Activated T-helper 1 cell treated with anti-CD3 and anti-CD28 coated beads, Interleukin-12 subunit alpha, Interleukin-12 subunit beta, Interleukin-2, Interleukin-4 antibody, amounts not matched to agents 30 ng/mL and 10 ng/mL and 1 ng/mL, durations not matched to agents 14 hours and 24 hours and 36 hours (primary cell): ENCODE measurements around the gene ILK. TPM values are rescaled to one million over a fixed set of nuclear protein-coding genes. Genes with fewer than 3 reads are reported as not detected.

ENCODE experiments used
- DNase-seq: peaks from one replicate; pipeline ENCODE4 v3.0.0; 2021; ENCODE audit warnings: low spot score
- H3K27ac Mint-ChIP-seq: one replicate; pipeline ENCODE4 v1.8.0; 2021; ENCODE audit warnings: mild to moderate bottlenecking, mixed read lengths
- H3K27me3 Mint-ChIP-seq: one replicate; pipeline ENCODE4 v1.8.0; 2022; ENCODE audit warnings: mild to moderate bottlenecking, moderate library complexity, mixed read lengths; ENCODE audit not compliant: insufficient read depth
- H3K36me3 Mint-ChIP-seq: one replicate; pipeline ENCODE4 v1.8.0; 2021; ENCODE audit warnings: low read depth, mixed read lengths
- H3K4me1 Mint-ChIP-seq: one replicate; pipeline ENCODE4 v1.8.0; 2021; ENCODE audit warnings: low read depth, mixed read lengths
- H3K4me3 Mint-ChIP-seq: one replicate; pipeline ENCODE4 v1.8.0; 2021; ENCODE audit warnings: mild to moderate bottlenecking, moderate library complexity, mixed read lengths
- H3K9me3 Mint-ChIP-seq: one replicate; pipeline ENCODE4 v1.8.0; 2021; ENCODE audit warnings: mixed read lengths
- intact Hi-C: fragments of 100-400 bp; cut with micrococcal nuclease; formaldehyde crosslinking; loops from one replicate; pipeline ENCODE4 v1.15.1; 2024
- total RNA-seq: library from RNA; stranded (reverse); gene quantifications from 2 replicates; pipeline ENCODE4 v1.2.3, GENCODE V29; 2022

The ILK gene
- total RNA-seq, 1 donor from 2014 or later = 97.5 TPM

DNA sequence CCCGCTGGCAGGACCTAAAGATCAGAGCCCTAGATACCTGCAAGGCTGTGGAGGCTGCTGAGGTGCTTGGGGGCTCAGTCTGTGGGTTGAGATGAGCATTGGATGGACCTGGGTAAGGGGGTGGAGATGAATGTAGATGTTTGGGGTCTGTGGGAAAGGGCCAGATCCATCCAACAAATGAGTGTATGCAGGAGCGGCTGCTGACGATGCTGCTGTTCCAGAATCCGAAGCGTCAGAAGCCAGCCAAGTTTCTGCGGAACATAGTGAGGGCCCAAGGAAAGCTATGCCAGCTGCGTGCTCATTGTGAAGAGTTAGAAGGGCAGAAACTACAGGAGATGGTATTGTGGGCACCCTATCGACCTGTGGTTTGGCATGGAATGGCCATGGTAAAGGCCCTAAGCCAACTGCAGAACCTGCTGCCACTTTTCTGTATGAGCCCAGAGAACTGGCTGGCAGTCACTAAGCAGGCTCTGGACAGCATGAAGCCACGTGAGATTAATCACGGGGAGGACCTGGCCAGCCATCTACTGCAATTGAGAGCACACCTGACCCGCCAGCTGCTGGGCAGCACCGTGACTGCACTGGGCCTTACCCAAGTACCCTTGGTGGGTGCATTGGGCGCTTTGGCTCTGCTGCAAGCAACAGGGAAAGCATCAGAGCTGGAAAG lies 36.7 kb upstream of the ILK start:
- Mint-ChIP-seq H3K36me3 (peaks cover 19% of the 10 kb centered on the region), H3K4me3 (no peak overlapping the region), H3K27me3 (no peaks in the 10 kb centered on the region), H3K9me3 (no peaks in the 10 kb centered on the region), H3K4me1 (no peaks in the 10 kb centered on the region), H3K27ac (no peak overlapping the region)
- intact Hi-C loops = no loop called here
- no peak for DNase-seq

DNA sequence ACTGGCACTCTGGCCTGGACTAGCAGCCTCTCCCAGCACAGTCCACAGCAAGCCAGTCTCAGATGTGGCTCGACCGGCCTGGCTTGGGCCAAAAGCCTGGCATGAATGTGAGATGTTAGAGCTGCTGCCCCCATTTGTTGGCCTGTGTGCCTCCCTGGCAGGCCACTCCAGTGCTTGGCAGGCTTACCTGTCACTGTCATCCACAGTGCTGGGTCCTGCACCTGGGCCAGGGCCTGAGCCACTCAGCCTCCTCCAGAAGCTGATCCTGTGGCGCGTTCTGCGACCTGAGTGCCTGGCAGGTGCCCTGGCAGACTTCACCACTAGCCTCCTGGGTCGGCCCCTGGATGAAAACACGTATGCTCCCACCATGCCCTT lies 36.2 kb upstream of the ILK start:
- H3K36me3 Mint-ChIP-seq = peaks cover 19% of the 10 kb centered on the region
- H3K4me1 Mint-ChIP-seq = no peaks in the 10 kb centered on the region
- H3K4me3 Mint-ChIP-seq = no peak overlapping the region
- no peaks in the 10 kb centered on the region for H3K9me3 Mint-ChIP-seq
- H3K27me3 Mint-ChIP-seq = no peaks in the 10 kb centered on the region
- intact Hi-C loops = no loop called here
- no peak for DNase-seq
- H3K27ac Mint-ChIP-seq = no peak overlapping the region

DNA sequence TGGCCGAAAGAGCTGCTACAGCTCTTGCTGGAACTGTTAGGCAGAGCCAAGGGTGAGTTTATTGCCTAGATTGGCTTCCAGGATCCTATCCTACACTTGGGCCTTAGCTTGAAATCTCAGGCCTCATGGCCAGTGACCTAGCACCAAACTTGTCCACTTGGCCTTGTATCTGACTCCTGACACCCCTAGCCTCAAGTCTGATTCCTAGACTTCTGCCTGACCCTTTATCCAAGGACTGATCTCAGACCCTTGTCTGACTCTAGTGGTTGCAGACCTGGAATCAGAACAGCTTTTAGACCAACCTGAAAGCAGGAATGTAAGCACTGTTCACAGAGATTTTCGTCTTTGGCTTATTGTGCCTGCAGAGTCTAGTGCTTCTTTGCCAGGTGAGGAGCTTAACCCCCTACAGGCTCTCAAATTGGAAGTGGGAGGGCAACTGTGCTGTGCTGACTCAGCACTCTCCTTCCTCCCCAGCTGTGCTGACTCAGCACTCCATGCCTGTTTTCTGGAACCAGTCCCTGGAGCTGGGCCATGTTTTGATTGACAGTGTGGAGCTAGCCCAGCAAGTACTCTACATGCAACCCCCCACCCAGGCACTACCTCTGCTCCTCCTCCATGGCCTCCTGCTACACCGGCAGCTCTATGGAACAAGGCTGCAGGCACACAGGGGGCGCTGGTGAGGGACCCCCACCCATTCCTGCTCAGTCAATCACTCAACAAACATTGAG lies 35.2 kb upstream of the ILK start:
- Mint-ChIP-seq H3K4me1 (no peaks in the 10 kb centered on the region), H3K9me3 (no peaks in the 10 kb centered on the region), H3K36me3 (peaks cover 19% of the 10 kb centered on the region), H3K4me3 (no peak overlapping the region), H3K27ac (no peak overlapping the region), H3K27me3 (no peaks in the 10 kb centered on the region)
- DNase-seq = no peak
- intact Hi-C loops = no loop called here

DNA sequence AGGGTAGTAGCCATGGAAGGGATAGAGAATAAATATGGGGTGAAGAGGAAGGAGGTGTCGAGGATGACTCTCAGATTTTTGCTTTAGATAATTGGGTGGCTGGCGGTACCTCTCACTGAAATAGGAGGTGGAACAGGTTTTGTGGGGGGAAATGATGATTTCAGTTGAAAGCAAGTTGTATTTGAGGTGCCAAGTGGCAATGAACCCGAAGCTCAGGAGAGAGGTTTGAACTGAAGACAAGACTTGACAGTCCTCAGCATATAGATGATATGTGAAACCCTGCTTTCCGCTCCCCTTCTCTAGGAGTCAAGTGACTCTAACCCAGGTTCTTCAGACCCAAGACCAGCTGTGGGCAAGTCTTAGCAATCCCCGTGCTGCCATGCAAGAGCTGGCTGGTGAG lies 33.9 kb upstream of the ILK start:
- no peak for DNase-seq
- Mint-ChIP-seq H3K4me3 (no peak overlapping the region), H3K4me1 (no peaks in the 10 kb centered on the region)

DNA sequence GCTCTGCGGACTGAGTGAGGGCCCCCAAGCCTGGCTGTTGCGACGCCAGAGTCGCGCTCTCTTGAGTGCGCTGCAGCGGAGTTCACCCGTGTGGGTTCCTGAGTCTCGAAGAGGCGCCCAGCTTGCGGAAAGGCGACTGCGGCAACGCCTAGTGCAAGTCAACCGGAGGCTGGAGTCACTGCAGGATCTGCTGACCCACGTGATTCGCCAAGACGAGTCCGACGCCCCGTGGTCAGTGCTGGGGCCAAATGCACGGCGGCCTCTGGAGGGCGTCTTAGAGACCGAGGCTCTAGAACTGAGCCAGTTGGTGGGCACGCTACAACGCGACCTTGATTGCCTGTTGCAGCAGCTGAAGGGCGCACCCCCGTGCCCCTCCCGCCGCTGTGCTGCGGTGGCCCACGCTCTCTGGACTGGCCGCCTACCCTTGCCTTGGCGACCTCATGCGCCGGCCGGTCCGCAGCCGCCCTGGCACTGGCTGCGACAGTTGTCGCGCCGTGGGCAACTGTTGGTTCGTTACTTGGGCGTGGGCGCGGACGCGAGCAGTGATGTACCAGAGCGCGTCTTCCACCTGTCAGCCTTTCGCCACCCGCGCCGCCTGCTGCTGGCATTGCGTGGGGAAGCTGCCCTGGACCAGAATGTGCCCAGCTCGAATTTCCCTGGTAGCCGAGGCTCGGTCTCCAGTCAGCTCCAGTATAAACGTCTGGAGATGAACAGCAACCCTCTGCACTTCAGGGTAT lies 32.7 kb upstream of the ILK start:
- Mint-ChIP-seq H3K9me3 (no peaks in the 10 kb centered on the region), H3K36me3 (peaks cover 15% of the 10 kb centered on the region), H3K27ac (no peak overlapping the region), H3K27me3 (no peaks in the 10 kb centered on the region), H3K4me3 (no peak overlapping the region), H3K4me1 (peaks cover 4% of the 10 kb centered on the region)
- intact Hi-C loops = no loop called here
- no peak for DNase-seq

More for the DNA sequence above, 33.9 kb upstream of the ILK start:
- no peak overlapping the region for H3K27ac Mint-ChIP-seq
- H3K9me3 Mint-ChIP-seq = no peaks in the 10 kb centered on the region
- H3K27me3 Mint-ChIP-seq = no peaks in the 10 kb centered on the region
- intact Hi-C loops = no loop called here
- H3K36me3 Mint-ChIP-seq = peaks cover 19% of the 10 kb centered on the region

DNA sequence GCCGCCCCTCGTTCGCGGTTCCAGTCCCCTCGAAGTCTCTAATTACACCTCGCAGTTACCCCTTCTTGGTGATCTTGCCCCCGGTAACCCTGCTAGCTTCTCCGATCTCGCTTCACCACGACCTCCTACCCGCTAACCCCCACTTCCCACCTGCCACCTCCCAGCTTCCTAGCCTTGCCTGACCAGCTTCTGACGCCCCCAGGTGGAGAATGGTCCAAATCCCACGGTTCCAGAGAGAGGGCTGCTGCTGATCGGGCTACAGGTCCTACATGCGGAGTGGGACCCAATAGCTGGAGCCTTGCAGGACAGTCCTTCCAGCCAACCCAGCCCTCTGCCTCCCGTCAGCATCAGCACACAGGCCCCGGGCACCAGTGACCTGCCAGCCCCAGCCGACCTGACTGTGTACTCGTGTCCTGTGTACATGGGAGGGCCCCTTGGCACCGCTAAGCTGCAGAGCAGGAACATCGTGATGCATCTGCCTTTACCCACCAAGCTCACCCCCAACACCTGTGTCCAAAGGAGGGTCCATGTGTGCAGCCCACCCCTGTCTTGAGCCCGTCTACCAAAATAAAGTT lies 32.1 kb upstream of the ILK start:
- no peak for DNase-seq
- Mint-ChIP-seq H3K9me3 (no peaks in the 10 kb centered on the region), H3K4me3 (no peak overlapping the region), H3K36me3 (peaks cover 14% of the 10 kb centered on the region), H3K4me1 (peaks cover 4% of the 10 kb centered on the region), H3K27me3 (no peaks in the 10 kb centered on the region), H3K27ac (no peak overlapping the region)
- intact Hi-C loops = no loop called here

DNA sequence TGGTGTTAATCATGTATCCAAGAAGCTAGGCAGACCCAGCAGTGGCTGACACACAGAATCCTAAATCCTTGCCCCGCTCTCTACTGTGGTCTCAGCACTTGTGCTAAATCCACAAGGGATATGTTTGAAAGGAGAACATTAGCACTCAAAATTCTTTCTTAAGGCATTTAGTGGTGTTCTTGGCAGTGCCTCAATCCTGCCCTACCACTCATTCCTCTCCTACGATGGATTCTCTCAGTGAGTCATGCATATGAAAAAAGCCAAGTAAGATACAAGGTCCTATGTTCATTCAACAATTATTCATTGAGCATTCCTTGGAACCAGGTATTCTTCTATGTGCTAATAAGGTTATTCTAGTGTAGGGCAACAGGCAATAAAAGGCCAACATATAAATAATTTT lies 31.4 kb upstream of the ILK start:
- H3K4me1 Mint-ChIP-seq = peaks cover 4% of the 10 kb centered on the region
- H3K36me3 Mint-ChIP-seq = peaks cover 14% of the 10 kb centered on the region
- no peaks in the 10 kb centered on the region for H3K27me3 Mint-ChIP-seq
- intact Hi-C loops = no loop called here
- H3K9me3 Mint-ChIP-seq = no peaks in the 10 kb centered on the region
- no peak overlapping the region for H3K27ac Mint-ChIP-seq
- DNase-seq = no peak
- no peak overlapping the region for H3K4me3 Mint-ChIP-seq

DNA sequence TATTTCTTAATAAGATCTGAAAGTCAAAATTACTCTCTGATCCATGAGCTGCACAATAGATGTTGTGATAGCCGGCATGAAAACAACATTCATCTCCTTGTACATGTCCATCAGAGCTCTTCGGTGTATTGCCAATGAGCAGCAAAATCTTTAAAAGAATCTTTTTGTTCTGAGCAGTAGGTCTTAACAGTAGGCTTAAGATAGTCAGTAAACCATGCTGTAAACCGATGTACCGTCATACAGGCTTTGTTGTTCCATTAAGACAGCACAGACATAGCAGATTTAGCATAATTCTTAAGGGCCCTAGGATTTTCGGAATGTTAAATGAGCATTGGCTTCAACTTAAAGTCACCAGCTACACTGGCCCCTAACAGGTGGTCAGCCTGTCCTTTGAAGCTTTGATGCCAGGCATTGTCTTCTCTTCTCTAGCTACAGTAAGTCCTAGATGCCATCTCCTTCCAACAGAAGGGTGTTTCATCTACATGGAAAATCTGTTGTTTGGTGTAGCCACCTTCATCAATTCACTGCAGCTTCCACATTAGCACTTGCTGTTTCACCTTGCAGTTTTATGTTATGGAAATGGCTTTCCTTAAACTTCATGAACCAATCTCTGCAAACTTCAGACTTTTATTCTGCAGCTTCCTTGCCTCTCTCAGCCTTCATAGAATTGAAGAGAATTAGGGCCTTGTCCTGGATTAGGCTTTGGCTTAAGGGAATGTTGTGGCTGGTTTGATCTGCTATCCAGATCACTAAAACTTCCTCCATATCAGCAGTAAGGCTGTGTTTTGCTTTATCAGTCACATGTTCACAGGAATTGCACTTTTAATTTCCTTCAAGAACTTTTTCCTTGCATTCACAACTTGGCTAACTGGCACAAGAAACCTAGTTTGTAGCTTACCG lies 28.5 kb upstream of the ILK start:
- Mint-ChIP-seq H3K36me3 (peaks cover 13% of the 10 kb centered on the region), H3K9me3 (no peaks in the 10 kb centered on the region), H3K27me3 (no peaks in the 10 kb centered on the region), H3K4me3 (no peak overlapping the region), H3K27ac (no peak overlapping the region), H3K4me1 (peaks cover 4% of the 10 kb centered on the region)
- intact Hi-C loops = no loop called here
- DNase-seq = no peak

DNA sequence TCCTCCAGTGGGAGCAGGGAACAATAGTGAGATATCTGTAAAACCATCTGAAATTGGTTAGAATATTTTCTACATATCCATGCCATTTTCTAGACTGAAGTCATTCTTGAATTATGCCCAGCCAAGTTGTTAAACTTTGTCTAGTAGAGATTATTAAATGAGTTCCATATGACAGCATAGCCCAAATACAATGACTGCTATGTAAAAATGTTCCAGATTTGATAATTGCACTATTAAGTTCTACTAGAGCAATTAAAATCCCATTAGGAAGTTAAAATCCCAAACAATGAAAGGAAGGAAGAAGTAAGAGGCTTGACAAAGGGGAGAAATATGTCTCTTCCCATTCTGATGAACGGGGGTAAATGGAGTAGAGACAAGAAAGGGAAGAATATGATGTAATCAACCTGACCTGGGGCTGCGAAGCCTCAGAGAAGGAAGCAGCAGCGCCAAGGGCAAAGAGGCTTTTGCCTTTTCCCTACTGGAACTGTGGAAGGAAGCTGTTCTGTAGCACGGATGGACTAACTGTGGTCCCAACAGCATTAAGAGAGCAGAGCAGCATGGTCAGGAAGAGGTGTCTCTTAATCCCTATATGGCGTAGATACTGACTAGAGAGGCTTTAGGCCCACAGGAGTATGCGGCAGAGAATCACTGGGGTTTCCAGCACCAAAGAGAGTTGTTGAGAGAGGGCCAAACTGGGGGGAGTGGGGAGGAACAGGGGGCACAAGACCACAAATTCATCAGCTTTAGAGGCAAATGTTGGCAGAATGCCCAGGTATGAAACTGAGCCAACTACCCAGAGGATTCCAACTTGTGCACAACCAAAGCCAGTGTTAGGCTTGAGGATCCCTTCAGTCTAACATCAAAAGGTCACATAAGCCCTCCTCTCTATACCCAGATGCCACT lies 26.9 kb upstream of the ILK start:
- intact Hi-C loops = no loop called here
- peaks cover 15% of the 10 kb centered on the region for H3K36me3 Mint-ChIP-seq
- H3K27ac Mint-ChIP-seq = no peak overlapping the region

DNA sequence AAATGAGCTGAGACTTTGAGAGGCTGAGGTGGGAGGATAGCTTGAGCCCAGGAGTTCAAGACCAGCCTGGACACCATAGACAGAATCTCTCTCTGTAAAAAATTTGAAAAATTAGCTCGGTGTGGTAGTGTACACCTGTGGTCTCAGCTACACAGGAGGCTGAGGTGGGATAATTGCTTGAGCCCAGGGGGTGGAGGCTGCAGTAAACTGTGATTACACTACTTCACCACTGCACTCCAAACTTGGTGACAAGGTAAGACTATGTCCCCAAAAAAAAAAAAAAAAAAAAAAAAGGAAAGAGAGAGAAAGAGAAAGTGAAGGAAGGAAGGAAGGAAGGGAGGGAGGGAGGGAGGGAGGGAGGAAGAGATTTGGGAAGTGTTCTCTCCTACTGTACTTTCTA lies 25.4 kb upstream of the ILK start:
- Mint-ChIP-seq H3K4me1 (peaks cover 4% of the 10 kb centered on the region), H3K4me3 (no peak overlapping the region)
- intact Hi-C loops = no loop called here

More for the DNA sequence above, 26.9 kb upstream of the ILK start:
- DNase-seq = no peak
- Mint-ChIP-seq H3K27me3 (no peaks in the 10 kb centered on the region), H3K4me3 (no peak overlapping the region), H3K9me3 (no peaks in the 10 kb centered on the region), H3K4me1 (peaks cover 4% of the 10 kb centered on the region)

DNA sequence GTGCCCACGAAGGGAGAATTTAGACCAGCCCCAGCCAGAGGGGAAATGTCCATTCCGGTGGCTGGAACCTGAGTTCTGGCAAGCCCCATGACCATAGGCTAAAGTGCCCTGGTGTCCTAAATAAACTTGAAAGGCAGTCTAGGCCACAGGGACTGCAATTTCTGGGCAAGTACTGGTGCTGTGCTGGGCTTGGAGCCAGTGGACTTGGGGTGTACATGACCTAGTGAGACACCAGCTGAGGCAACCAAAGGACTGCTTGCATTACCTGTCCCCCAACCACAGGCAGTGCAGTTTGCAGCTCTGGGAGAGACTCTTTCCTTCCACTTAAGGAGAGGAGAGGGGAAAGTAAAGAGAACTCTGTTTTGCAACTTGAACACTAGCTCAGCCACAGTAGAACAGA lies 23.9 kb upstream of the ILK start:
- H3K4me3 Mint-ChIP-seq = no peak overlapping the region
- DNase-seq = no peak
- H3K27me3 Mint-ChIP-seq = no peaks in the 10 kb centered on the region
- intact Hi-C loops = no loop called here
- peaks cover 33% of the 10 kb centered on the region for H3K36me3 Mint-ChIP-seq
- peaks cover 27% of the 10 kb centered on the region for H3K9me3 Mint-ChIP-seq
- no peak overlapping the region for H3K27ac Mint-ChIP-seq
- peaks cover 4% of the 10 kb centered on the region for H3K4me1 Mint-ChIP-seq

More for the DNA sequence above, 25.4 kb upstream of the ILK start:
- Mint-ChIP-seq H3K27ac (no peak overlapping the region), H3K27me3 (no peaks in the 10 kb centered on the region), H3K9me3 (peaks cover 11% of the 10 kb centered on the region), H3K36me3 (peaks cover 23% of the 10 kb centered on the region)
- no peak for DNase-seq
